HepG2 (cell line): ENCODE data around the gene SMTNL2. TPM values are rescaled to one million over a fixed set of nuclear protein-coding genes. Genes with fewer than 3 reads are reported as not detected.

ENCODE experiments used
- ARID3A ChIP-seq: IDR thresholded peaks from 2 replicates; pipeline ENCODE4 v1.6.1; 2012; ENCODE audit warnings: low read depth, low read length, improper control_type of control experiment
- DNMT1 ChIP-seq: sonication (generic); formaldehyde crosslinking; IDR thresholded peaks from 2 replicates; pipeline ENCODE4 v1.5.1; 2020; ENCODE audit warnings: mild to moderate bottlenecking, missing genetic modification reagents
- E2F1 ChIP-seq: sonication (generic); formaldehyde crosslinking; IDR thresholded peaks from 2 replicates; pipeline ENCODE4 v1.5.0; 2020; ENCODE audit warnings: missing genetic modification reagents
- GATAD2A ChIP-seq: IDR thresholded peaks from 2 replicates; pipeline ENCODE4 v1.6.1; 2016
- GTF2F1 ChIP-seq: fragments of 150-350 bp; IDR thresholded peaks from 2 replicates; pipeline ENCODE4 v1.6.1; 2014; ENCODE audit warnings: low read length
- GZF1 ChIP-seq: sonication (generic); formaldehyde crosslinking; IDR thresholded peaks from 2 replicates; pipeline ENCODE4 v1.5.1; 2020; ENCODE audit warnings: mild to moderate bottlenecking, missing genetic modification reagents
- HMGXB4 ChIP-seq, 2 experiments: sonication (generic) in 1 of 2; formaldehyde crosslinking in 1 of 2; IDR thresholded peaks; 2 replicates each; pipeline versions ENCODE4 v1.4.0 to v1.6.1; 2018 to 2020; ENCODE audit warnings: missing genetic modification reagents in 2 of 2, borderline replicate concordance in 1 of 2, low read depth in 1 of 2, mild to moderate bottlenecking in 1 of 2, missing biosample characterization in 1 of 2
- HOXA3 ChIP-seq: sonication (generic); formaldehyde crosslinking; IDR thresholded peaks from 2 replicates; pipeline ENCODE4 v1.5.0; 2020; ENCODE audit warnings: missing genetic modification reagents
- MYPOP ChIP-seq: sonication (generic); formaldehyde crosslinking; IDR thresholded peaks from 2 replicates; pipeline ENCODE4 v1.8.1; 2023; ENCODE audit warnings: mild to moderate bottlenecking, moderate library complexity, missing genetic modification reagents
- RXRB ChIP-seq: IDR thresholded peaks from 2 replicates; pipeline ENCODE4 v1.6.1; 2016; ENCODE audit warnings: borderline replicate concordance, missing genetic modification reagents, missing compliant biosample characterization
- SIN3B ChIP-seq: fragments of 150-350 bp; IDR thresholded peaks from 2 replicates; pipeline ENCODE4 v1.6.1; 2014; ENCODE audit warnings: low read length
- SRSF4 ChIP-seq: fragments of 200-400 bp; formaldehyde crosslinking; IDR thresholded peaks from one replicate; pipeline ENCODE4 v1.6.1; 2018; ENCODE audit warnings: mild to moderate bottlenecking, low read depth, low read length, moderate library complexity; ENCODE audit not compliant: poor library complexity, severe bottlenecking
- SYNCRIP ChIP-seq: fragments of 200-400 bp; formaldehyde crosslinking; IDR thresholded peaks from 2 replicates; pipeline ENCODE4 v1.6.1; 2018; ENCODE audit warnings: mild to moderate bottlenecking, low read depth, low read length; ENCODE audit not compliant: insufficient read depth
- ZBTB7B ChIP-seq: sonication (generic); formaldehyde crosslinking; IDR thresholded peaks from 2 replicates; pipeline ENCODE4 v1.4.0; 2020; ENCODE audit warnings: missing genetic modification reagents
- ZFP36L1 ChIP-seq: sonication (generic); formaldehyde crosslinking; IDR thresholded peaks from 2 replicates; pipeline ENCODE4 v1.8.0; 2022; ENCODE audit warnings: mild to moderate bottlenecking, missing genetic modification reagents, moderate library complexity
- ZFY ChIP-seq: sonication (generic); formaldehyde crosslinking; IDR thresholded peaks from 2 replicates; pipeline ENCODE4 v1.4.0; 2020; ENCODE audit warnings: missing genetic modification reagents
- ZNF296 ChIP-seq: sonication (generic); formaldehyde crosslinking; conservative IDR thresholded peaks from 2 replicates; pipeline ENCODE4 v1.5.0; 2020; ENCODE audit warnings: mild to moderate bottlenecking, missing genetic modification reagents
- ZNF598 ChIP-seq: sonication (generic); formaldehyde crosslinking; IDR thresholded peaks from 2 replicates; pipeline ENCODE4 v1.5.1; 2020; ENCODE audit warnings: mild to moderate bottlenecking, missing genetic modification reagents, borderline replicate concordance
- ZNF709 ChIP-seq: sonication (generic); formaldehyde crosslinking; IDR thresholded peaks from 2 replicates; pipeline ENCODE4 v1.5.0; 2020; ENCODE audit warnings: mild to moderate bottlenecking, missing genetic modification reagents
- ZNF775 ChIP-seq: sonication (generic); formaldehyde crosslinking; IDR thresholded peaks from 2 replicates; pipeline ENCODE4 v1.4.0; 2020; ENCODE audit warnings: missing genetic modification reagents, mild to moderate bottlenecking, moderate library complexity, borderline replicate concordance
- ZNF788 ChIP-seq: sonication (generic); formaldehyde crosslinking; IDR thresholded peaks from 2 replicates; pipeline ENCODE4 v1.5.0; 2020; ENCODE audit warnings: mild to moderate bottlenecking, missing genetic modification reagents, borderline replicate concordance
- polyA plus RNA-seq, 8 experiments: library from polyadenylated mRNA; depleted of rRNA in 3 of 8; stranded (reverse) in 7 of 8; unstranded in 1 of 8; fragments of >200 nt; fragmentation: Illumina TruSeq in 4 of 8; extraction: Trizol in 4 of 8; gene quantifications; 2 replicates each; pipeline versions ENCODE4 v1.2.1 to v1.2.3, GENCODE V29; 2011 to 2016; ENCODE audit warnings: low read depth in 4 of 8, missing spikeins in 1 of 8, mixed read lengths in 1 of 8; ENCODE audit not compliant: insufficient read depth in 1 of 8
- total RNA-seq, 5 experiments: library from RNA; depleted of rRNA; stranded (reverse); fragments of >200 nt; fragmentation: Illumina TruSeq; extraction: Trizol; gene quantifications; 2 replicates each; pipeline ENCODE4 v1.2.3, GENCODE V29; 2016; ENCODE audit warnings: low read depth in 1 of 5

Gene SMTNL2
- total and polyA plus RNA-seq, 2 of the 13 experiments (the other 11 are each of a cell fraction or from before 2014, with no cell fraction given) = 0.41 to 5.1 TPM

GRCh38 chr17:4565209-4566141, 18.9 kb upstream of the SMTNL2 start (continued):
- TF ChIP-seq ZNF598 (CRISPR knock-in tag) = no peak
- peak; percentile 61 to 69; a peak in 3 of 4 replicates for TF ChIP-seq HMGXB4 (CRISPR knock-in tag; IDR thresholded peaks at IDR 0.05; ENCODE audit: borderline replicate concordance in 1 of 2, low read depth in 1 of 2)
- no peak for TF ChIP-seq GTF2F1
- TF ChIP-seq SIN3B = 0 out of 2 replicates have a peak, but pooled peaks have one; percentile 45
- TF ChIP-seq RXRB (CRISPR knock-in tag) = 0 out of 2 replicates have a peak, but pooled peaks have one; percentile 19
- no peak for TF ChIP-seq ZBTB7B (CRISPR knock-in tag)
- no peak for TF ChIP-seq GZF1 (CRISPR knock-in tag)
- peak; percentile 72; the same call in 1 of the 2 replicates for TF ChIP-seq E2F1 (CRISPR knock-in tag)
- peak; percentile 55 for TF ChIP-seq GATAD2A (CRISPR knock-in tag)
- TF ChIP-seq ZFP36L1 (CRISPR knock-in tag) = 0 out of 2 replicates have a peak, but pooled peaks have one; percentile 36
- TF ChIP-seq ZNF709 (CRISPR knock-in tag) = 0 out of 2 replicates have a peak, but pooled peaks have one; percentile 41
- no peak for TF ChIP-seq SYNCRIP
- TF ChIP-seq ZNF788 (CRISPR knock-in tag) = peak; percentile 24; the same call in 1 of the 2 replicates
- TF ChIP-seq ZNF775 (CRISPR knock-in tag) = no peak
- no peak for TF ChIP-seq ZNF296 (CRISPR knock-in tag)
- peak; percentile 57; the same call in 1 of the 2 replicates for TF ChIP-seq MYPOP (CRISPR knock-in tag)
- no peak for TF ChIP-seq ZFY (CRISPR knock-in tag)
- TF ChIP-seq DNMT1 = no peak
- TF ChIP-seq ARID3A = peak; percentile 43; the same call in 1 of the 2 replicates
- TF ChIP-seq SRSF4 = no peak
- TF ChIP-seq HOXA3 (CRISPR knock-in tag) = peak; percentile 62
